ENCODE results near the gene SALL1.

DNA sequence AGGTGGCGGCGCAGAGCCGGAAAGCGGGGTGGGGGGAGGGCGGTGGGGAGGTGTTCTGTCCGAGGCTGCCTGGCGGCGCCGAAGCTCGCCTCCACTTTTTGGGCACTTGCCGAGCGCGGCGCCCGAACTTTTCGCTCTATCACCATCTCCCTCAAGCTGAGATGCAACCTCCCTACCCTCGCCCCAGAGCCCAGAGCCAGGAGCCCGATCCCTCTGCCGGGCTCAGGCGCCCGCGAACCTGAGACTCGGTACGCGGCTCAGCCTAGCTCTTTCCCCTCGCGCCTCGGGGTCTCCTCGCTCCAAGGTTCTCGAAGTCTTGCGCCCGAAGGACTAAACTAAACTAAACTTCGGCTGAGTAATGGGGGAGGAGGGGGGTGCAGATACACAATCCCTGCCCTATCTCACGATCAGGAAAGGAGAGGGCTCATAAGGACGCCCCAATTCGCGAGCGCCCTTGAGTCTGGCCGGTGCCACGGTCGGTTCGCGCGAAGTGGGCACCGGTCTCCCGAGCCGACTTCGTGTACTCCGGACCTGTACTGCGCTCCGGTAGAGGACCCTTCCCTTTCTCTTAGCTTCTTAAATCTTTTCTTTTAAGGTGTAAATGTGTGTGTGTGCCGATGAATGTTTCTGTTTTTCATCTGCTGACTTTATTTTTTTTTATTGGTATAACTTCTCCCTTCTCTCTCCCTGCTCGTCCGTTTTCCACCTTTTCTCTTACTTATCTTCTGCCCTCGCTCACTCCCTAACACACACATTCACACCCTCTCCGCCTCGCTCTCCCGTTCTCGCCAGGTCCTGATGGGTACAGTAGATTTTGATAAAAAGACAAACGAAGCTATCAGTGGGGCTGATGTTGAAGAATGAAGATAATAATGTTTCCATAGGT is 1.9 kb upstream of the SALL1 start:
- TF ChIP-seq PHF21A (CRISPR knock-in tag; IDR thresholded peaks at IDR 0.05) (no peak), BRF2 (CRISPR knock-in tag; IDR thresholded peaks at IDR 0.05) (no peak), NPAS2 (CRISPR knock-in tag; IDR thresholded peaks at IDR 0.05; ENCODE audit: borderline replicate concordance) (no peak), EED (CRISPR knock-in tag; IDR thresholded peaks at IDR 0.05) (no peak), NR2C2 (CRISPR knock-in tag; IDR thresholded peaks at IDR 0.05; ENCODE audit: borderline replicate concordance) (no peak), HDAC6 (IDR thresholded peaks at IDR 0.05; ENCODE audit: low read depth, low read length) (no peak), REL (CRISPR knock-in tag; conservative IDR thresholded peaks at IDR 0.05) (no peak), CTCF (CRISPR knock-in tag; IDR thresholded peaks at IDR 0.05) (no peak)
- TF ChIP-seq, protein P1, sequence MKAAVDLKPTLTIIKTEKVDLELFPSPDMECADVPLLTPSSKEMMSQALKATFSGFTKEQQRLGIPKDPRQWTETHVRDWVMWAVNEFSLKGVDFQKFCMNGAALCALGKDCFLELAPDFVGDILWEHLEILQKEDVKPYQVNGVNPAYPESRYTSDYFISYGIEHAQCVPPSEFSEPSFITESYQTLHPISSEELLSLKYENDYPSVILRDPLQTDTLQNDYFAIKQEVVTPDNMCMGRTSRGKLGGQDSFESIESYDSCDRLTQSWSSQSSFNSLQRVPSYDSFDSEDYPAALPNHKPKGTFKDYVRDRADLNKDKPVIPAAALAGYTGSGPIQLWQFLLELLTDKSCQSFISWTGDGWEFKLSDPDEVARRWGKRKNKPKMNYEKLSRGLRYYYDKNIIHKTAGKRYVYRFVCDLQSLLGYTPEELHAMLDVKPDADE (CRISPR knock-in tag; IDR thresholded peaks at IDR 0.05): no peak
- TF ChIP-seq, protein P2, sequence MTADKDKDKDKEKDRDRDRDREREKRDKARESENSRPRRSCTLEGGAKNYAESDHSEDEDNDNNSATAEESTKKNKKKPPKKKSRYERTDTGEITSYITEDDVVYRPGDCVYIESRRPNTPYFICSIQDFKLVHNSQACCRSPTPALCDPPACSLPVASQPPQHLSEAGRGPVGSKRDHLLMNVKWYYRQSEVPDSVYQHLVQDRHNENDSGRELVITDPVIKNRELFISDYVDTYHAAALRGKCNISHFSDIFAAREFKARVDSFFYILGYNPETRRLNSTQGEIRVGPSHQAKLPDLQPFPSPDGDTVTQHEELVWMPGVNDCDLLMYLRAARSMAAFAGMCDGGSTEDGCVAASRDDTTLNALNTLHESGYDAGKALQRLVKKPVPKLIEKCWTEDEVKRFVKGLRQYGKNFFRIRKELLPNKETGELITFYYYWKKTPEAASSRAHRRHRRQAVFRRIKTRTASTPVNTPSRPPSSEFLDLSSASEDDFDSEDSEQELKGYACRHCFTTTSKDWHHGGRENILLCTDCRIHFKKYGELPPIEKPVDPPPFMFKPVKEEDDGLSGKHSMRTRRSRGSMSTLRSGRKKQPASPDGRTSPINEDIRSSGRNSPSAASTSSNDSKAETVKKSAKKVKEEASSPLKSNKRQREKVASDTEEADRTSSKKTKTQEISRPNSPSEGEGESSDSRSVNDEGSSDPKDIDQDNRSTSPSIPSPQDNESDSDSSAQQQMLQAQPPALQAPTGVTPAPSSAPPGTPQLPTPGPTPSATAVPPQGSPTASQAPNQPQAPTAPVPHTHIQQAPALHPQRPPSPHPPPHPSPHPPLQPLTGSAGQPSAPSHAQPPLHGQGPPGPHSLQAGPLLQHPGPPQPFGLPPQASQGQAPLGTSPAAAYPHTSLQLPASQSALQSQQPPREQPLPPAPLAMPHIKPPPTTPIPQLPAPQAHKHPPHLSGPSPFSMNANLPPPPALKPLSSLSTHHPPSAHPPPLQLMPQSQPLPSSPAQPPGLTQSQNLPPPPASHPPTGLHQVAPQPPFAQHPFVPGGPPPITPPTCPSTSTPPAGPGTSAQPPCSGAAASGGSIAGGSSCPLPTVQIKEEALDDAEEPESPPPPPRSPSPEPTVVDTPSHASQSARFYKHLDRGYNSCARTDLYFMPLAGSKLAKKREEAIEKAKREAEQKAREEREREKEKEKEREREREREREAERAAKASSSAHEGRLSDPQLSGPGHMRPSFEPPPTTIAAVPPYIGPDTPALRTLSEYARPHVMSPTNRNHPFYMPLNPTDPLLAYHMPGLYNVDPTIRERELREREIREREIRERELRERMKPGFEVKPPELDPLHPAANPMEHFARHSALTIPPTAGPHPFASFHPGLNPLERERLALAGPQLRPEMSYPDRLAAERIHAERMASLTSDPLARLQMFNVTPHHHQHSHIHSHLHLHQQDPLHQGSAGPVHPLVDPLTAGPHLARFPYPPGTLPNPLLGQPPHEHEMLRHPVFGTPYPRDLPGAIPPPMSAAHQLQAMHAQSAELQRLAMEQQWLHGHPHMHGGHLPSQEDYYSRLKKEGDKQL (CRISPR knock-in tag; IDR thresholded peaks at IDR 0.05; ENCODE audit: low read depth): no peak

All from HepG2 (cell line).